A549 (cell line): ENCODE results near the gene CKAP5. TPM values are rescaled to one million over a fixed set of nuclear protein-coding genes. Genes with fewer than 3 reads are reported as not detected.

ENCODE experiments used
- ATAC-seq, 2 experiments: fragments of 200-7000 bp in 1 of 2; fragments of >200 bp in 1 of 2; cut with Nextera tagmentation in 1 of 2; cut with Tn5 transposase in 1 of 2; 3 replicates each; pipeline versions ENCODE4 v1.8.0 to v1.9.1; 2018 to 2020; ENCODE audit warnings: mild to moderate bottlenecking in 1 of 2, moderate library complexity in 1 of 2
- CTCF ChIA-PET: fragments of 300-600 bp; sonication (Branson Sonifier 250); formaldehyde crosslinking; extraction: SDS; loops from one replicate; lab custom pipeline; 2021; ENCODE audit warnings: antibody characterized with exemption, inconsistent platforms; lab: Yijun Ruan, JAX
- POLR2A ChIA-PET: fragments of 350-600 bp; formaldehyde crosslinking; extraction: SDS; loops from one replicate; lab custom pipeline; 2021; ENCODE audit warnings: antibody characterized with exemption, inconsistent platforms; lab: Yijun Ruan, JAX
- DNase-seq, 2 experiments: peaks; one replicate each; pipeline versions ENCODE4 v3.0.0 to v3.0.0-alpha.2; 2011 to 2016; ENCODE audit warnings: low read depth in 1 of 2, low spot score in 1 of 2
- FAIRE-seq: peaks from 2 replicates; lab custom pipeline; 2011; peaks lifted over from hg19 to GRCh38; lab: Jason Lieb, UNC
- H3K27ac ChIP-seq, 2 experiments: fragments of >200 bp; sonication (Bioruptor Twin); formaldehyde crosslinking; 3 replicates each; pipeline ENCODE4 v1.5.1; 2016 to 2017
- H3K4me1 ChIP-seq: fragments of >200 bp; sonication (Bioruptor Twin); formaldehyde crosslinking; 3 replicates; pipeline ENCODE4 v1.6.1; 2016
- H3K4me2 ChIP-seq: fragments of >200 bp; sonication (Bioruptor Twin); formaldehyde crosslinking; 3 replicates; pipeline ENCODE4 v1.6.1; 2016
- H3K4me3 ChIP-seq: fragments of >200 bp; sonication (Bioruptor Twin); formaldehyde crosslinking; 3 replicates; pipeline ENCODE4 v1.5.1; 2016
- H3K9me3 ChIP-seq: fragments of >200 bp; sonication (Bioruptor Twin); formaldehyde crosslinking; 3 replicates; pipeline ENCODE4 v1.6.1; 2016
- ATOH8 ChIP-seq: fragments of 250-450 bp; sonication (Bioruptor Pico); IDR thresholded peaks from 2 replicates; pipeline ENCODE4 v1.5.0; 2020; ENCODE audit warnings: low read depth, mild to moderate bottlenecking, moderate library complexity
- EHF ChIP-seq: fragments of 250-450 bp; sonication (Bioruptor Pico); IDR thresholded peaks from 2 replicates; pipeline ENCODE4 v1.5.0; 2020; ENCODE audit warnings: mild to moderate bottlenecking
- FOSL2 ChIP-seq, 2 experiments: fragments of 450-650 bp in 1 of 2; fragments of >200 bp in 1 of 2; sonication (Bioruptor Twin) in 1 of 2; formaldehyde crosslinking; IDR thresholded peaks; 2 replicates each; pipeline versions ENCODE4 v1.5.0 to v1.6.1; 2016 to 2020; ENCODE audit warnings: mild to moderate bottlenecking in 1 of 2, moderate library complexity in 1 of 2
- GATA3 ChIP-seq: IDR thresholded peaks from 2 replicates; pipeline ENCODE4 v1.6.1; 2012; ENCODE audit warnings: borderline replicate concordance
- HES2 ChIP-seq: fragments of >200 bp; sonication (Bioruptor Twin); formaldehyde crosslinking; IDR thresholded peaks from 2 replicates; pipeline ENCODE4 v1.6.1; 2016
- PBX3 ChIP-seq: IDR thresholded peaks from 2 replicates; pipeline ENCODE4 v1.6.1; 2012
- REST ChIP-seq: fragments of 200-600 bp; sonication (generic); IDR thresholded peaks from 2 replicates; pipeline ENCODE4 v1.6.1; 2016; ENCODE audit warnings: antibody characterized with exemption, mild to moderate bottlenecking, moderate library complexity
- TP53 ChIP-seq: fragments of 250-450 bp; sonication (Bioruptor Pico); IDR thresholded peaks from 2 replicates; pipeline ENCODE4 v1.5.0; 2021; ENCODE audit warnings: mild to moderate bottlenecking, moderate library complexity
- ZFP36 ChIP-seq: fragments of 450-650 bp; IDR thresholded peaks from 2 replicates; pipeline ENCODE4 v1.6.1; 2014; ENCODE audit warnings: borderline replicate concordance; ENCODE audit not compliant: partially characterized antibody
- ZSCAN20 ChIP-seq: fragments of 250-450 bp; sonication (Bioruptor Pico); IDR thresholded peaks from 2 replicates; pipeline ENCODE4 v1.8.0; 2022; ENCODE audit warnings: mild to moderate bottlenecking, moderate library complexity
- WGBS: methylation state at CpG from one replicate; pipeline ENCODE4 v1.1.6; 2017; ENCODE audit errors: missing lambda C conversion rate; 5-methylcytosine and 5-hydroxymethylcytosine counted together
- polyA plus RNA-seq, 4 experiments: library from polyadenylated mRNA; depleted of rRNA in 3 of 4; stranded (reverse); fragments of >200 nt; fragmentation: RNase III in 1 of 4; extraction: RNeasy Plus Mini Kit Qiagen cat#74134 plus additional on column Dnase treatment in 1 of 4; gene quantifications; 2 replicates in 3 of 4; 3 replicates in 1 of 4; pipeline ENCODE4 v1.2.3, GENCODE V29; 2011 to 2017

Gene CKAP5
- polyA plus RNA-seq, 2 of the 4 experiments (the other 2 are of a cell fraction), result 66.3 to 173 TPM

- FAIRE-seq (no peak), ATAC-seq (no peak), DNase-seq (no peak)
- H3K4me1 ChIP-seq, result no peaks in the 10 kb centered on the region
- H3K27ac ChIP-seq, result no peak overlapping the region
- ChIA-PET POLR2A (no interaction called here), CTCF (no interaction called here)
- no peak overlapping the region for H3K4me2 ChIP-seq
- no peak for TF ChIP-seq ZSCAN20 (CRISPR knock-in tag)
- no peak for TF ChIP-seq PBX3
- TF ChIP-seq REST, result no peak
- TF ChIP-seq EHF, result no peak
- no peak overlapping the region for H3K4me3 ChIP-seq
- H3K9me3 ChIP-seq, result no peaks in the 10 kb centered on the region
- 71% methylated on average over 1 of the region's 1 CpG for WGBS
Observed at GRCh38 chr11:46745328-46745727, 100.8 kb downstream of the CKAP5 start.

GRCh38 chr11:46743693-46744339 is 102.3 kb downstream of the CKAP5 start:
- DNase-seq (no peak), FAIRE-seq (no peak), ATAC-seq (no peak)
- no peaks in the 10 kb centered on the region for H3K4me1 ChIP-seq
- no peak overlapping the region for H3K4me2 ChIP-seq
- POLR2A ChIA-PET, result no interaction called here
- TF ChIP-seq GATA3, result no peak
- TF ChIP-seq FOSL2 (IDR thresholded peaks at IDR 0.05), result no peak
- TF ChIP-seq FOSL2 (CRISPR knock-in tag; IDR thresholded peaks at IDR 0.05), result no peak
- no peaks in the 10 kb centered on the region for H3K9me3 ChIP-seq
- CTCF ChIA-PET, result interaction anchor here (0.6 to 1.4 kb wide), 7 partner anchors 9 to 409 kb away, joined by 3 to 7 read pairs (median 3); no protein-coding TSS in a partner anchor
- no peak overlapping the region for H3K27ac ChIP-seq
- H3K4me3 ChIP-seq, result no peak overlapping the region
- 82% methylated on average over 10 of the region's 10 CpGs for WGBS

GRCh38 chr11:46743043-46743442 is 103.0 kb downstream of the CKAP5 start:
- H3K9me3 ChIP-seq, result no peaks in the 10 kb centered on the region
- H3K4me2 ChIP-seq, result no peak overlapping the region
- WGBS, result 95% methylated on average over 2 of the region's 2 CpGs
- ATAC-seq (no peak), FAIRE-seq (no peak), DNase-seq (no peak)
- CTCF ChIA-PET, result interaction anchor here (0.7 to 1.4 kb wide), 6 partner anchors 10 to 410 kb away, joined by 3 to 7 read pairs (median 4); no protein-coding TSS in a partner anchor
- H3K4me3 ChIP-seq, result no peak overlapping the region
- no peak overlapping the region for H3K27ac ChIP-seq
- H3K4me1 ChIP-seq, result no peaks in the 10 kb centered on the region
- TF ChIP-seq ATOH8 (CRISPR knock-in tag), result no peak
- TF ChIP-seq HES2, result no peak
- no peak for TF ChIP-seq ZFP36
- TF ChIP-seq TP53 (CRISPR knock-in tag), result no peak
- TF ChIP-seq, all 56 proteins: peak for 0
- POLR2A ChIA-PET, result no interaction called here
